Osteocyte (in vitro differentiated cells): ENCODE results near the gene FAM193B. TPM values are rescaled to one million over a fixed set of nuclear protein-coding genes. Genes with fewer than 3 reads are reported as not detected.

ENCODE experiments used
- DNase-seq: peaks from one replicate; pipeline ENCODE4 v3.0.0; 2021; ENCODE audit warnings: mixed read lengths; ENCODE audit not compliant: unreplicated experiment; ENCODE audit errors: extremely low spot score
- H3K27ac Mint-ChIP-seq: one replicate; pipeline ENCODE4 v1.8.0; 2021; ENCODE audit warnings: mild to moderate bottlenecking, mixed read lengths; ENCODE audit not compliant: unreplicated experiment
- H3K27me3 Mint-ChIP-seq: one replicate; pipeline ENCODE4 v1.8.0; 2021; ENCODE audit warnings: mixed read lengths; ENCODE audit not compliant: unreplicated experiment
- H3K36me3 Mint-ChIP-seq: one replicate; pipeline ENCODE4 v1.8.0; 2021; ENCODE audit warnings: mixed read lengths; ENCODE audit not compliant: unreplicated experiment
- H3K4me1 Mint-ChIP-seq: one replicate; pipeline ENCODE4 v1.8.0; 2021; ENCODE audit warnings: mixed read lengths; ENCODE audit not compliant: unreplicated experiment
- H3K4me3 Mint-ChIP-seq: one replicate; pipeline ENCODE4 v1.8.0; 2021; ENCODE audit warnings: mild to moderate bottlenecking, moderate library complexity, mixed read lengths; ENCODE audit not compliant: unreplicated experiment
- H3K9me3 Mint-ChIP-seq: one replicate; pipeline ENCODE4 v1.8.0; 2021; ENCODE audit warnings: mixed read lengths; ENCODE audit not compliant: unreplicated experiment
- CTCF ChIP-seq: fragments of 200-600 bp; sonication (generic); IDR thresholded peaks from 2 replicates; pipeline ENCODE4 v1.5.0; 2021; ENCODE audit warnings: antibody characterized with exemption, mild to moderate bottlenecking, moderate library complexity
- total RNA-seq: library from RNA; stranded (reverse); gene quantifications from 2 replicates; pipeline ENCODE4 v1.2.1, GENCODE V29; 2021

Gene FAM193B
- total RNA-seq, 1 donor from 2014 or later, result 97.2 TPM

GRCh38 chr5:177601577-177602457 lies 47.5 kb upstream of the FAM193B start:
- peaks cover 21% of the 10 kb centered on the region for H3K4me1 Mint-ChIP-seq
- no peaks in the 10 kb centered on the region for H3K9me3 Mint-ChIP-seq
- no peaks in the 10 kb centered on the region for H3K27me3 Mint-ChIP-seq
- no peak for DNase-seq
- H3K36me3 Mint-ChIP-seq, result peaks cover 3% of the 10 kb centered on the region
- peak overlapping the region; percentile 38 for H3K4me3 Mint-ChIP-seq
- H3K27ac Mint-ChIP-seq, result peak overlapping the region; percentile 7
- TF ChIP-seq CTCF, result no peak

GRCh38 chr5:177601126-177601525 lies 46.8 kb upstream of the FAM193B start:
- TF ChIP-seq CTCF, result no peak
- Mint-ChIP-seq H3K27ac (peak overlapping the region; percentile 92), H3K27me3 (no peaks in the 10 kb centered on the region)

GRCh38 chr5:177600508-177601018 lies 46.2 kb upstream of the FAM193B start:
- Mint-ChIP-seq H3K27me3 (no peaks in the 10 kb centered on the region), H3K9me3 (no peaks in the 10 kb centered on the region), H3K27ac (peak overlapping the region; percentile 92), H3K36me3 (peaks cover 13% of the 10 kb centered on the region), H3K4me3 (peak overlapping the region; percentile 95), H3K4me1 (peaks cover 19% of the 10 kb centered on the region)
- TF ChIP-seq CTCF, result no peak
- DNase-seq, result no peak

More at GRCh38 chr5:177601126-177601525, 46.8 kb upstream of the FAM193B start:
- no peak for DNase-seq
- Mint-ChIP-seq H3K4me1 (peaks cover 19% of the 10 kb centered on the region), H3K36me3 (peaks cover 9% of the 10 kb centered on the region), H3K9me3 (no peaks in the 10 kb centered on the region), H3K4me3 (peak overlapping the region; percentile 95)

- H3K4me3 Mint-ChIP-seq, result peak within 1 kb of the TSS; percentile 95
- DNase-seq, result peak; percentile 95
- H3K27me3 Mint-ChIP-seq, result no peaks in the 10 kb centered on the region
- no peaks in the 10 kb centered on the region for H3K9me3 Mint-ChIP-seq
- peaks cover 16% of the 10 kb centered on the region for H3K36me3 Mint-ChIP-seq
- peaks cover 19% of the 10 kb centered on the region for H3K4me1 Mint-ChIP-seq
- H3K27ac Mint-ChIP-seq, result peak within 1 kb of the TSS; percentile 92
- peak; percentile 6 for TF ChIP-seq CTCF
Measured at GRCh38 chr5:177599731-177600507, 45.6 kb upstream of the FAM193B start, which contains the start of gene B4GALT7. Gene B4GALT7, plus strand, starts transcription at chr5:177600132. Its CDS starts 79 bp downstream, at chr5:177600211.
